ENCODE data around the gene SERGEF. TPM values are rescaled to one million over a fixed set of nuclear protein-coding genes. Genes with fewer than 3 reads are reported as not detected.

Gene SERGEF
- total RNA-seq, 1 donor: 16.9 TPM

DNA sequence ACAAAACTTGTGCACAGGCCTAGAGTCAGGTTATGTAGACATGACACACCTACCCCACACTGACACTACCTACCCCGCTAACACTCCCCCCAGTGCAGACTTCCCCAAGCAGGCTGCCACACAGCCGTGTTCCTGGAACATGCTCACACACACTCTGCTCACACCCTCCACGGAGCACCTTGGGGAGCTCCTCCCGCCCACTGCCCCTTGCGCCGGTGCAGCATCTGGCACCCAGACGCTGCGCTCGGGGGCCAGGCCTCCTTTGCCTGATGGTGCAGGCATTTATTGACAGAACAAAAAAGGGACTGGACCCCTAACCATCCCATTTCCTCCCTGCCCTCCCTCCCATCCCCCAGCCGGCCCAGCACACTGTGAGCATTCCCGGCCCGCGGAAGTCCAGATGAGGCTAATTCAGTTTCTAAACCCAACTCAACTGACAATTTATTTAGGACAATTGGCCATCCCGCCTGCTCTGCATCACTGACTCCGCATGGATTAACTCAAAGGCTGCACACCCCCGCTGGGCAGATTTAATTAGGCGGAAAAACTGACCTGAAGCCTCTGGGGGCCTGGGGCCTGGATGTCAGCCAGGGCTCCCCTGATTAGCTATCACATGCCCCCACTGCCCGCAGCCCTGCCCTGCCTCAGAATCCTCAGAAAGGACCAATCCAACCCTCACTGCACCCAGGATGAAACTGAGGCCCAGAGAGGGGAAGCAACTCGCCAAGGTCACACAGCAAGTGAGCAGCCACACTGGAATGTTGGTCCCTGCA, 248.2 kb downstream of the SERGEF start:
- no peak for DNase-seq (ENCODE audit: low read depth)
- no peak overlapping the region for H3K4me3 ChIP-seq (ENCODE audit: low read depth, low read length)
- TF ChIP-seq, protein P1, sequence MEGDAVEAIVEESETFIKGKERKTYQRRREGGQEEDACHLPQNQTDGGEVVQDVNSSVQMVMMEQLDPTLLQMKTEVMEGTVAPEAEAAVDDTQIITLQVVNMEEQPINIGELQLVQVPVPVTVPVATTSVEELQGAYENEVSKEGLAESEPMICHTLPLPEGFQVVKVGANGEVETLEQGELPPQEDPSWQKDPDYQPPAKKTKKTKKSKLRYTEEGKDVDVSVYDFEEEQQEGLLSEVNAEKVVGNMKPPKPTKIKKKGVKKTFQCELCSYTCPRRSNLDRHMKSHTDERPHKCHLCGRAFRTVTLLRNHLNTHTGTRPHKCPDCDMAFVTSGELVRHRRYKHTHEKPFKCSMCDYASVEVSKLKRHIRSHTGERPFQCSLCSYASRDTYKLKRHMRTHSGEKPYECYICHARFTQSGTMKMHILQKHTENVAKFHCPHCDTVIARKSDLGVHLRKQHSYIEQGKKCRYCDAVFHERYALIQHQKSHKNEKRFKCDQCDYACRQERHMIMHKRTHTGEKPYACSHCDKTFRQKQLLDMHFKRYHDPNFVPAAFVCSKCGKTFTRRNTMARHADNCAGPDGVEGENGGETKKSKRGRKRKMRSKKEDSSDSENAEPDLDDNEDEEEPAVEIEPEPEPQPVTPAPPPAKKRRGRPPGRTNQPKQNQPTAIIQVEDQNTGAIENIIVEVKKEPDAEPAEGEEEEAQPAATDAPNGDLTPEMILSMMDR (IDR thresholded peaks at IDR 0.05; ENCODE audit: insufficient read depth, low read length): no peak

DNA sequence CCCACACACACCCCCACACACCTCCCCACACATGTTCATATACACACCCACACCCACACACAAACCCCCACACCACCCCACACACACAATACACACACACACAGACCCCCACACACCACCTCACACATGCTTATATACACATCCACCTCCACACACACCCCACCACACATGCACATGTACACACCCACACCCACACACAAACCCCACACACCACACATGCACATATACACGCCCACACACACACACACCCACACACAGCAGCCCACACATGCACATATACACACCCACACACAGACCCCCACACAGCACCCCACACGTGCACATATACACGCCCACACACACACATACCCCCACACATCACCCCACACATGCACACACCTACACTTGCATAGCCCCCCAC, 249.1 kb downstream of the SERGEF start:
- no peak for DNase-seq (ENCODE audit: low read depth)
- no peak overlapping the region for H3K4me3 ChIP-seq (ENCODE audit: low read depth, low read length)
- TF ChIP-seq, protein P1 (IDR thresholded peaks at IDR 0.05; ENCODE audit: insufficient read depth, low read length): no peak

DNA sequence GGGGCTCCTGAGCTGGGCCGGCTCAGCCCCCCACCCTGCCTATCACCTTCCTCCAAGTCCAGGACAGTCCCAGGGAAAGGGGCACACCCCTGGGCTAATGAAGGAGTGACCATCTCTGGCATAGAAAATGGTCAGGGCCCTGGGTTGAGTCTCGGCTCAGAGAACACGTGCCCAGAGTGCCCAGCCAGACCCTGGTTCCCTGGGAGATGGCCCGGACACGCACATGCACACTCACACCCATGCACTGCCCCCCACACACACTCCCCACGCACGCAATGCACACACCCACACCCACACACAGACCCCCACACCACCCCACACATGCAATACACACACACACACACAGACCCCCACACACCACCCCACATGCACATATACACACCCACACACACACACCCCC, 249.6 kb downstream of the SERGEF start:
- TF ChIP-seq, protein P1 (IDR thresholded peaks at IDR 0.05; ENCODE audit: insufficient read depth, low read length): no peak
- H3K4me3 ChIP-seq (ENCODE audit: low read depth, low read length): no peak overlapping the region
- DNase-seq (ENCODE audit: low read depth): no peak

DNA sequence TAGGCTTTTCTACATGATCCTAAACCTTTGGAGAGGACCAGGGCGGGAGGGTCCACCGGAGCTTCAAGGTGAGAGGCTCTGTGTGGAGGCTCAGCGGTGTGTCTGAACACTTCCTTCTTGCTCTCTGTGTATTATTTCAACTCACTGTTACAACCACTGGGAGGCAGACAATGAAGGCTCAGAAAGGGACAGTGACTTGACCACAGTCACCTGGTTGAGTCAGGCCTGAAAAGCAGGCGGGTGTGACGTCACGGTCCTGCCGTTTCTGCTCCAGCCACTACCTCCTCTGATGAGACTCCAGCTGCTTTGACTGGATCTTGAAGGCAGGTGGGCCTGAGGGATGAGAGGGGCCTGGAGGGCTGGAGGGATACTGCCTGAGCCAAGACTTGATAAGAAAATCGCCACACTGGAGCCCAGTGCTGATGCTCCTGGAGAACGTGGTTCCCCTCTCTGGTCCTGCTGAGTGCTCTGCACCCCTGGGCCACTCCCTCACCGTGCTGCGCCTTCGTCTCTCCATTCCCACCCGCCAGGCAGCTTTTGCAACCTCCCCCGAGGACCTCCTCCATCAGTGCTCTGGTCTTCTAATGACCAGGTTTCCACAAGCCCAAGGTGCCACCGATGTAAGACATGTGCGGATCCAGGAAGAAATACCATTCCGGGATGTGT, 250.4 kb downstream of the SERGEF start:
- DNase-seq (ENCODE audit: low read depth): no peak
- no peak overlapping the region for H3K4me3 ChIP-seq (ENCODE audit: low read depth, low read length)
- TF ChIP-seq, protein P1 (IDR thresholded peaks at IDR 0.05; ENCODE audit: insufficient read depth, low read length): no peak

DNA sequence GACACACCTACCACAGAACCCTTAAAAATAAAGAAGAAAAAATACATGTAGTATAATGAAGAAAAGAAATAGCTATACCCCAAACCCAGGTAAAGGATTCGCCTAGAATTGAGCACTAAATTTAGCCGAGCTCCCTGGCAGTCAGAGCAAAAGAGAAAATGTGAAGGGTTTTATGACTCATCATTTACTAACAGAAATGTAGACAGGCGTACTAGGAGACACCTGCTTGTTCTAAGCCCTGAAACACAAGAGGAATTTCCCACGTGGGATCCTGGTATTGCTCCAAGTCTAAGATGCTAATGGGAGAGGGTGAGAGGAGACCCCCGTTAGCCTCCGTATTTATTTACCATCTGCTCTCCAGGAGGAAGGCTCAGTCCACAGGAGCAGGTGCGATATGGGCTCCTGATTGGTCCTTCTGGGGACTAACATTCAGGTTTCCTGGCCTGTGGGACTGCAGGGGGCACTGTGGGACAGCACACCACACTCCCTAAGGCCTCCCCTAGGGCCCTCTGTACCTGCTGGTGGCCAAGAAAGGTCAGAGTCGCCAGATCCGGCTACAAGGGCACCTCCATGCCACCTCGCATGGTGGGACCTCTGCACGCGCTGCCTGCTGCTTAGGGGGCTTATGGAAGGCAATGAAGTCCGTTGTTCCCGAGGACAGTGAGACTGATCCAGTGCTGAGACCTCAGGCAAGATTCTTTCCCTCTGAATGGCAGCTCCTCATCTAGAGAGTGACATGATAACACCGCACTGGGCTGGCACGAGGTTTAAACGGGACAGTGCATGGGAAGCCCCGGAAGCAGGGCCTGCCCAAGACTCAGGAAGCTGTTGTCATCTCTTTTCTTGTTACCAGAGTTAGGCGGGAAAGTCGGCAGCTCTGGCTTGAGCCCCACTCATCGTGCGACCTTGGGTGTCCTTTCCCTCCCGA, 252.5 kb downstream of the SERGEF start:
- TF ChIP-seq, protein P1 (IDR thresholded peaks at IDR 0.05; ENCODE audit: insufficient read depth, low read length): peak; percentile 67
- DNase-seq (ENCODE audit: low read depth): peak; percentile 40

DNA sequence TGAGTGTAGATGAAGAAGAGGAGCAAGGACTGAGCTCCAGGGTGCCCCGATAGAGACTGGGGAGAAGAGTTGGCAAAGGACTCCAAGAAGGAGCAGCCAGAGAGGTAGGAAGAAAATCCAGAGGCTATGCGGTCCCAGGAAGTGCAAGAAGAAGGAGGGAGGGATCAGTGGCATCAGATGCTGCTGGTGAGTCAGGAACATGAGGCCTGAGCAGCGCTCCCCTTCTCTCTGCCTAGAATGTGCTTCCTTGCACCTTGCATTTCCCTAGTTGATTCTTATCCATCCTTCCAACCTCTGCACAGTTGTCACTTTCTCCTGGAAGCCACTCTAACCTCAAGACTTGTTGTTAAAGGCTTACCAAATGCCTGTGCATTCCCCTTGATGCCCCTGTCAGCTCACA, 257.0 kb downstream of the SERGEF start:
- DNase-seq (ENCODE audit: low read depth): no peak
- TF ChIP-seq, protein P1 (IDR thresholded peaks at IDR 0.05; ENCODE audit: insufficient read depth, low read length): no peak
- H3K4me3 ChIP-seq (ENCODE audit: low read depth, low read length): no peak overlapping the region

More for the DNA sequence above, 252.5 kb downstream of the SERGEF start:
- H3K4me3 ChIP-seq (ENCODE audit: low read depth, low read length): no peak overlapping the region

Data from fibroblast of the aortic adventitia (primary cell).